ENCODE results near the gene CHST8.

Gene CHST8

DNA sequence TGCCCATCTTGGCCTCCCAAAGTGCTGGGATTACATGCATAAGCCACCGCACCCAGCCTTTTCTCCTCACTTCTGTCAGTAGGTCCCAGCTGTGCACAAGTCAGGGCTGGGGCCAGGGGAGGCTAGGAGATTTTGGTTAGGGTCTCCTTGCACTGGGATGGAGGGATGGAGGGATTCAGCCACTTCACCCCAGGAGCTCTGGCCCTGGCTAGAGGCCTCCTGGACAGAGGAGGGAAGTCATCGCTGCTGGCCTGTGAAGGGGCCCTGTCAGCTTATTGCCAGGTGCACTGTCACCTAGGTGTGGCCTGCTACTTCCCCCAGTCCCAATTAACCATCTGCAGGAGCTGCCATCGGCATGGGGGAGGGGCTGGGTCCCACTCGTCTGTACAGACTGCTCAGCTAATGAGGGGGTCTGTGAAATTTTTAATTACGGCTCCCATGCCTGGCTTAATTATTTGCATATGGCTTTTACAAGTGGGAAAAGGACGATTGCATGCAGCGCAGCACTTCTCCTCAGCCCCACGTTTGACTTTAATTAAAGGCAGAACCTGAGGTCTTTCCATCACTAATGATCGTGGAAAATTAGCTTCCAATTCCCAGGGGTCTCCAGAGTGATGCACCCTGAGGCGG lies 52.4 kb downstream of the CHST8 start:
- no peak for DNase-seq (ENCODE audit: low read depth)

DNA sequence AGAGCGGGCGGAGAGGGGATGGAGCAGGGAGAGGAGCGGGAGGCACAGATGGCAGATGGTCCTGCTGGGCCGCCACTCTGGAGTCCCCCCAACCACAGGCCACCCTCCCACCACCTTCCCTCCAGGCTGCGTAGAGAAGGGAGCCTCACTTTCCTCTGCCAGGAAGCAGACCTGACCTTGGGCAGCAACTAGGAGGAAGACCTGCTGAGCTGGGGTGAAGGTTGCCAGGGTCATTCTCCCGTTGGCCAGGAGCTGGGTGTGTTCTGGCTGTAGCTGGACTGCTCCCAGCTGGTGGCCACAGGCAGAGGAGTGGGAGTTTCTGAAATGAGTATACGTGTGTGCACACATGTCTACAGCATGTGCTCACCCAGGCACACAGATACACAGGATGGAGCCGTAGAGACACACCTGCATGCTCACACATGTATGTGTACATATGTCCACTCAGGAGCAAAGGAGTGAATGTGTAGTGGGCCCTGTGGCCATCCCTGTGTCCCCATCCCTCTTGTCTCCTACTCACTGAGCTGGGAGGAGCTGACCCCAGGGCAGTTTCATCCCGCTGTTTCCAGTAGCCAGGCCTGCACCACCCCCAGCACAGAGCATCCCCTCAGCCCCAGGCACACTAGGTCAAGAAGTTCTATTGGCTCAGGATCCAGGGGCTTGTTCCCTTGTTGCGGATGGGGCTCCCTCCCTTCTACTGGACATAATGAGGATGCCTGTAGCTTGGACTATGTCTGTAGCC lies 53.0 kb downstream of the CHST8 start:
- DNase-seq (ENCODE audit: low read depth) = no peak

DNA sequence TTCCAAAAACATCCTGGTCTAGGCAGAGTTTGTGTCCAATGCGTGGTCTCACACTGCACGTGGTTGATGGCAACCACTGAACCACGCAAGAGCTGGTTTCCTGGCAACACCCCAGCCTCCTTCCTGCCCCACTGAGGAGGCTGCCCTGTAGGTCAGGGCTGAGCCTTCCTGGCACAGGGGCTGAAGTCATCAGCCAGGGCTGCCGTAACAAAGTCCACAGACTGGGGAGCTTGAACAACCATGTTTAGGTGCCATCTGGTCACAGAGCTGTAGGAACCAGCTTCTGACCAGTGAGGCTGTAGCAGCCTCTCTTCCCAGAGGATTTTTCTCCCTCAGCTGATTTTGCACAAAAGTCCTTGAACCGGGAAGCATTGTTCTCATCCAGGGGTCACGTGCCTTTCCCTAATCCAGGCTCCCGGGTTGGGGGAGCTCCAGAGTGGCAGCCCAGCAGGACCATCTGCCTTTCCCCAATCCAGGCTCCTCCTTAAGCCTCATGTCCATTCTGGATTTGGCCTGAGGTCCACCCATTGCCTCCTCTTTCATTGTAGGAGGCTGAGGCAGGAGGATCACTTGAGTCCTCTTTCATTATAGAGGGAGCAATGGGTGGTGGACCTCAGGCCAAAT lies 53.9 kb downstream of the CHST8 start:
- DNase-seq (ENCODE audit: low read depth) = no peak

DNA sequence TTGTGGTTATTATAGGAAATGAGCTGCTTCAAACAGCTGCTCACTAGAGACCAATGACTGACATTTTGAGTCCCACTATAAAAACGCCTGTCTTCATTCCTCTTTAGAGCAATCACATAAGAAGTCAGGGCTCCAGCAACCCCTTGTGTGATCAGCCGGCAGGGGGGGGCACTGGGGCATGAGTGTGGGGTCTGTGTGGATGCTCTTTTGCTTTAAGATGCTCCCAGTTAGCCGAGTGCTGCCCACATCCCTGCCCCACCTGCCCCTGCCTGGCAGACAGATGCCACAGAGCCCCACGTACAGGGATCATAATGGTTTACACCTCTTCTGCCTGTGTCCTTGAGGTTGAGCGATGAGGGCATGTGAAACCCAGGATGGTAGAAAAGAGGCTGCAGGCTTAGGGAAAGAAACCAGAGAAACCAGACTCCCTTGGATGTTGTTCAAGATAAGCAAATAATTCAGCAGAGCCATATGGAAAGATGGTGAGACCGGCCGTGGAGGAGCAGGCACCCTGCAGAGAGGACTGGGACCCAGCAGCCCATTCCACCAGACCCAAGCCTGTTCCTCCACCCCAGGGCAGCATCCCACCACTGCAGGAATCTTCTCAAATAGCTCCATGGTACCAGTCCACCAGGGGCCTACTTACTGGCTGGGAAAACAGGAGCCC lies 55.4 kb downstream of the CHST8 start:
- no peak for DNase-seq (ENCODE audit: low read depth)

DNA sequence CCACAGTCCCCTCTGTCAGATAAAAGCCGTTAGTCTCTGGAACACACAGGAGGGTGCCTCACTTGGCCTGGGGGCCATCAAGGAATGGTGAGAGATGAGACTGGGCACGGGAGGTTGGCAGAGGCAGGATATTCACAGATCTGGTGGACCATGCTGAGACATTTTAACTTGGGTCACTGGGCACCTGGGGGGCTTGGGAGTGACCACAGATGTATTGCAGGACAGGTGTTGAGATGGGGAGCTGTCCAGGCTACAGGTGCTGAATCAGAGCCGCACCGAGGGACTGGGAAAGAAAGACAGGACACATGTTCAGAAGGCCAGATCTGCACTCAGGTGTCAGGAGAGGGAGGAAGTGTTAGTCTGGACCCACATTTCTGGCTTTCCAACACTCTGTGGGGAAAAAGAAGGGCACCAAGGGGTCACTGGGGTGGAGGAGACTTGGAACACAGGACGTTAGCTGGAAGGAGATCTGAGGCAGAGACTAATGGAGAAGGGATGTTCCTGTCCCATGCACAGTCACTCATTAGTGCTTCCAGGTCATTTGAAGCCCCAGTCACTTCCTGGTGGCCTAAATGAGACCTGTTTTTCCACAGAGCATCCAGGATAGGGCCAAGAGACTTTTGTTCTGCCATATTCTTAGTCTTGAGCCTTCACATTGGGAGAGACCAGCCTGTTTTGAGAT lies 56.1 kb downstream of the CHST8 start:
- no peak for DNase-seq (ENCODE audit: low read depth)

DNA sequence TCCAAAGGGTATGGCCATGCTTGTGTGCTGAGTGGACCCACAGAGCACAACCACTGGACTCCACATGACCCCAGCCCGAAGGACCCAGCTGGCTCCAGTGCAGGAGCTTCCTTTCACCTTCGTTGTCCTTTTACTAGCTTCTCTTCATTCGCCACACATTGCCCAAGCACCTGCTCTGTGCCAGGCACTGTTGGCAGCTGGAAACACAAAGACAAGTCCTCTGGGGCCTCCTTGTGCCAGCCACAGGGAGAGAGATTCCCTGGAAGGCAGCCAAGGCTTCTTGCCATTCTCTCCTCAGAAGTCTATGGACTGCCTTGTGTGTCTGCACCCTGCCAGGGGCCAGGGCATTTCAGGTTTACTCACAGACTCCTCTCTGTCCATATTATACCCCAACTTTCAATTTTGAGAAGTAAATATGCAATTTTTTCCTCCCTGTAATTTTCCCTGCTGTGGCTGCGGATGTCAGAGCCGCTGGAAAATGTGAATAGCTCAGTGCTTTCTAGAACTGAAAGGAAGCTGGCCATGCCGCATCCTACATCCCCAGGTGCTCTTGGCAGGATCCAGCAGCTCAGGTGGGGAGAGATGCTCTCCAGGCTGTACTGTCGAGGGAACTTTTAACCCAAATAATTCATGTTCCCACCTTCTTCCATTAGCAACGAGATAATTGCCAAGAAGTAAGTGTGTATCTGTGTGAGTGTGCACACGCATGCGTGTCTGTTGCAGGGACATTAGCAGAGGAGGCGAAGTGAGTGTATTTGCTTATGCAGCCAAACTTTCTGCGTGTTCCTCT lies 57.2 kb downstream of the CHST8 start:
- no peak for DNase-seq (ENCODE audit: low read depth)

DNA sequence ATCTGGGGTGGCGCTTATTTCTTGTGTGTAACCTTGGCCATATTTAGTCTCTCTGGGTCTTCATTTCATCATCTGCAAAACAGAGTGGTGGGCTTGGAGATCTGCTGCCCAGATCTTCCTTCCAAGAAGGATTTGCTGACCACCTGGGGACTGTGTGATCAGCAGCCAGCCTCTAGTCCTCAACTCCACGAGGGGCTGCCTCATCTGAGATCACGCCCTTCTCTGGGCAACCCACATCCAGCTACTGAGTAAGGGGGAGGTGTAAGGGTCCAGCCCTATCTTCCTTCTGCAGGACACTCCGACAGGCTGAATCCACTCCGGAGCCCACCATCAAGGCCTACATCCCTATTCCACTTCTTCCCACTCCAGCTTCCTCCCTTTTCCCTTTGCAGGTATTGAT lies 57.9 kb downstream of the CHST8 start:
- DNase-seq (ENCODE audit: low read depth) = no peak

DNA sequence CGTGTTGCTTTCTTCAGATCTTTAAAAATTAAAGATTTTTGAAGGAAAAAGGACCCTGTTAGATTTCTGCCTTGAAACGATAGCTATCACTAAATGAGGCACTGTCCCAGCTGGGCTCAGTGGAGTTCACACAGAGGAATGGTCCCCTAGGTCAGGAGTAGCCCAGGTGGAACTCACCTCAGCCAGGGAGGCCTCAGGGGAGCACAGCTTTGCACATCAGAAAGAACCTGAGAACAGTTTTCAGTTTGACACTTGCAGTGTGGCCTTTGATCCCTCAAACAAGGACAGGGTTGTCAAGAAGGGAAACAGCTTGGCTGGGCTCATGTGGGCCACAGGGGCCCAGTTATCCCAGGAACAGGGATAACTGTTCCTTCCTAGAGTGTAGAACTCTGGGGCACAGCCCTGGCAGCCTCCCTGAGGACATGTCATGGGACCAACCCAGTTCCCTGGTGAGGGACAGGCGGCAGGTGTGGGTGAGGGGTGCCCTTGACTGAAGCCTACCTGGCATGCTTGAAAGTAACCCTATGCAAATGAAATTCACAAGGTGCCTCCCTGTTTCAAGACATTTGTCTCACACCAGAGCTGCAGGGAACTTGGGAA lies 59.4 kb downstream of the CHST8 start:
- no peak for DNase-seq (ENCODE audit: low read depth)

DNA sequence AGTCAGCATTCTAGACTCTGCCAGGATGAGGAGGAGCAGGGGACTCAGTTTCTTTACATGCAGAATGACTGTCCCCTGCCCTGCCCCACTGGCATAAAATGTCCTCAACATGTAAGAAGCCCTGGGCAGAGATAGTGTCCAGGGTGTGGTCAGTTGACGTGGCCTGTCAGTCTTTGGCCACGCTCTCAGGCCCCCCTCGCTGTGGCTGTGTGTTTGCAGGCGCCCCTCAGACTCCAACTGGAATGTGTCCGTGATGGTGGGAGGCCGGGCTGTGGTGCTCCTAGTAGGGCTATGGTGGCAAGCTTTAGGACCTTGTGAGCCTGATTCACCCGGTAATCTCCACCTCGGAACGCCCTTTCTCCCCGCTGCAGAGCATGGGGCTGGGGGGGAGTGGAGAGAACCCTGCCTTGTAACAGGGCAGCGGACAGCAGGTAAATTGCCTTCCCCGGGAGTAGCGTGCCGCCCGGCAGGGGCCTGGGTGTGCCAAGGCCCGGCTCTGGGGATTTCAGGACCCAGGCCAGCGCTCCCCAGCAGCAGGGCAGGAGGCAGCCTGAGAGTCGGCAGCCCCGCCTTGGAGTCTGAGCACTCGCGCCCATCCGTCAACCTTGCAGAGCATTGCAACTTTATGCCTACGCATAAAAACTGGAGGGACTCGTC lies 62.3 kb downstream of the CHST8 start:
- no peak for DNase-seq (ENCODE audit: low read depth)

DNA sequence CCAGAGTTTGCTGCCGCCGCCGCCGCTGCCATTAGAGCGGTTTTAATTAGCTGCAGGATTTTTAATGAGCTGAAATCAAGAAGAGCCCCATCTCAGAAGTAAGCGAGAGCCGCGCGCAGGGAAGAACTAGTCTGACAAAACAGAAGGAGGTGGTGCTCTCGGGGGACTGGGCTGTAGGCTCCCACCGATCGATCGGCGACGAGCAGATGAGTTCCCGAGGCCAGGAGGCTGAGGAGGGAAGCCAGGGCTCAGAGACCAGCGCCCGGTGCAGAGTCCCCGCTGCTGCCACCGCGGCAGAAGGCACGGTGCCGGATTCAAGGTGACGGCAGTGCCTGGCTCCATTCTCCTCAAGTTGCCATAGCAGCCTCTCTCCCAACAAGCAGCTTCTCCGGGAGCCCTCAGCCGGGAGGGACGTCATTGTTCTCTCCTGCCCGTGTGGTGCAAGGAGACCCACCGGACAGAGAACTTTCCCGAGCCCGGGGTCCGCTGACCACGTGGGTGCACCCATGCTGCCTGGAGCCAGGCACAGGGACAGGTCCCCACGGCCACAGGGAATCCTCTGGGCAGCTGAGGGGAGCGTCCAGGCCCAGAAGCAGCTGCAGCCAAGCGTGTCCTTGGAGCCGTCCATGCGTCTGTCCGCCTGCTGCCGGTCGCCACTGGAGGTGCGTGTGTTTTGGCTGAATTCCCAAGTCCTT lies 62.9 kb downstream of the CHST8 start:
- no peak for DNase-seq (ENCODE audit: low read depth)

DNA sequence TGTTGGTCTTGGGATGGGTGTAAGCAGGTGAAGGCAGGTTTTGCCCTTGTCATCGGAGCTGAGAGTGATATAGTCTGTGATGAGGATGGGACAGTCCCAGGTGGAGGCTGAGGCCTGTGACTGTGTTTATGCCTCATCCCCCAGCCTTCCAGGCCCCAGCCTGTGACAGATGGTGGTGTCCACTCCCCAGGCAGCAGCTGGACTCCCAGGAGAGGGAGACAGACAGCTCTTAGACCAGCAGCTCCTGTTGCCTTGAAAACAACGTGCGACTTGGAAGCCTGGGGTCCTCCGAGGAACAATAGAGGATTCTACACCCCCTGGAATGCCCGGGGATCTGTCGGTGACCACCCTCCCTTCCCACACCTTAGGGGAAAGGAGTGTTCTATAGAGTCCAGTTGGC lies 63.8 kb downstream of the CHST8 start:
- DNase-seq (ENCODE audit: low read depth) = no peak

DNA sequence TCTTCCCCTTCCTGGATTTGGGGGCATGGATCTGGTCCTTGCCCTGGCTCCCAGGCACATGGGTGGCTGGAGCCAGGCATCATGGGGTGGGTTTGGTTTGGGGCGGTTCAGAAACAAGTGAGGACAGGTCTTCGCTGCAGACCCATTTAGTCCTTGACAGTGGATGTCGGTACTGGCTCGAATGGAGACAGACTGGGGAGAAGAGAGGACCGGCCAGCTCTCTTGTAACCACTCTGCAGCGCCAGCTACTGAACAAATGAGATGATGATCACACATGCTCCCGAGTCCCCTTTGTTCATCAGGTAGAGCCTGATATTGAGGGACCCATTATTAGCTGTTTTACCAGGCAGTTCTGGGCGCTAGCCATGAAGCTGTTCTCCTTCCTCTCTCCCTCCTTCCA lies 64.5 kb downstream of the CHST8 start:
- no peak for DNase-seq (ENCODE audit: low read depth)

DNA sequence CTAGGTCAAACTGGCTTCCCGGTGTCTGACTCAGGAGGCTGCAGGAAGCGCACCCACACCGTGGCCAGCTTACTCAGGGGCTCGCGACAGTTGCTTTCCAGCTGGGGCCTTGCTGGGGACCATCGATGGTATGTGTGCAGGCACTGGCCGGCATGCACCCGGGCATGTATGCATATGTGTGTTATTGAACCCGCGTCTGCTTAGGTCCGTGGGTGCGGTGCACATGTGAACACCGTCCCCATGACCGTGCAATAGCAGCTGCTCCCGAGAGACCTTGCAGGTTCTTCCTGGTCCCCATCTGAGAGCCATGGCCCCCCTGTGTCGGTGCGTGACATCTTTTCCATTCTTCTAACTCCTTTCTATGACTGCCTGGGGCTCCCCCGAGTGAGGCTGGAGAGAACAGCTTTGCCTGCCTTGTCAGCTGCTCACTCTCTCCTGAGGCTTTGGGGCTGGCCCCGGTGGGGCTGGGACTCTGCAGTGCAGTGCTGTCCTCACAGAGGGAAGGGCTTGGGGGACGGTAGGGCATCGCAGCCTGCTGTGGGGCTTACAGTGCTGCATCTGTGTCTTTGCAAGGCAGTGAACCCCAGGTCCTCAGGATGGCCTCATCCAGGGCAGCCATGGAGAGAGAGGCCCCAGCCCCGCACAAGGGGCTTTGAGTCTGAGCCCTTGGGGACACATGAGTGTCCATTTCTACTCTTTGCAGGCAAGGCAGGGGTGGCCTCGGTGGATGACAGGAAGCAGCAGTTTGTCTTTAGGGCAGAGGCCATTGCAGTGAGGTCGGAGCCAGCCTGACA lies 65.1 kb downstream of the CHST8 start:
- DNase-seq (ENCODE audit: low read depth) = no peak

DNA sequence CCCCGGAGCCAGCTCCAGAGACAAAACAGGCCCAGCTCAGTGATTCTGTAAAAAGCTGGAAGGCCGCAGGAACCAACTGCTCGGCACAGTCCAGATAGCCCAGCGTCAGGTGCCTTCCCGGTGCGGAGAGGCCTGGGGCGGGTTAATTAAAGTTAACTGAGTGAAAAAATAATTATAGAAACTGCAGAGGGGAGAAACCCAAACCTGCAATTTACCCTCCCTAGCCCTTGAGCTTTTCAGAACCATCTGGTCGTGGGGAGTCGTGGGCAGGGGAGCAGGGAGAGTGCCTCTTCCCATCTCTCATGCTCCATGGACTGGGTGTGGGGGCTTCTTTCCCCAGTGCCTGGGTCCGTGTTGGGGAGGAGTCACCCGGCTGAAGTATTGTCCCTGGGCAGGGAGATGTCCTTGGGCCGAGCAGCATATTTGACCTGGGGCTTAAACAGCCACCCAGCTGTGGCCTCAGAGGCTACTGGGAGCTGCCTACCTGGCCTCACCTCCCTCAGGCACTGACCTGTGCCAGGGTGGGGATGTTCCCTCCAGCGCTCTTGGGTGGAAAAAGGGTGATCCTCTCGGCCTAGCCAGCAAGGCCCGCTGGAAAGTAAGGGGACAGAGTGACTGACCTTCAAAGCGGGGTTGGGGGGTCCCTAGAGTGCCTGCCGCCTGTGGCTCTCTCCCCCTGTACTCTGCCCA lies 65.9 kb downstream of the CHST8 start:
- no peak for DNase-seq (ENCODE audit: low read depth)

DNA sequence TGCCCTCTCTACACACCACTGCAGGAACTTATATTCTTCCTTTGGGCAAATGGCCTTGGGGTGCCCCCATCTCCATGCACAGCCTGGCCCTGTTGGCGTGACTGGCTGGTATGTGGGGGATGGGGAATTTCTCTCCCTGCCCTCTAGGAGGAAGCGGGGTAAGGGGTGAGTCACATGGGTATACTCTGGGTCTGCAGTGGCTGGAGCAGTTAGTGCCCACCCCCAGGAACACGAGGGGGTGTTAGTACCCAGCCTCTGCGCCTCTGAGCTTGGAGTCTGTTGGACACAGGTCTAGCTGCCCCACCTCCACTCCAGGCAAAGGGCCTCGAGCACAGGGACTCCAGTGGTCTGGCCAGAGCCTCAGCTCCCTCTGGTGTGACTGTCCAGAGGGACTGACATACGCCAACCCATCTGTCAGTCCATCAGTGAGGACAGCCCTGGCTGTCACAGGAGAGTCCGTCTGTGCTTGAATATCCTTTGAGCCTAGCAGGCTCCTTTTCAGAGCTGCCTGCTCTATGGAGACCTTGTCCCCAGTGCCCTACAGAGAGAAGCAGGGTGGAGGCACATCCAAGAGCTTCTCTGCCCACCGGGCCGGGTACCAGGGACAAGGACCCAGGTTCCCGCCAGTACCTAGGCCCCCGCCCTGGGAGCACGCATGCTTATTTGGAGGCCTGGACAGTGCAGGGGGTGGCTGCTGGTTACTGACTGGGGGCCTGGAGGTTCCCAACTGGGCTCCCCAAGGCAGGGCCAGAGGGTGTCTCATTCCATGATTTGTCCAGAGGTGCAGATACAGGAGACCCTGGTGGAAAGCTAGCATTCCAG lies 66.6 kb downstream of the CHST8 start:
- no peak for DNase-seq (ENCODE audit: low read depth)

DNA sequence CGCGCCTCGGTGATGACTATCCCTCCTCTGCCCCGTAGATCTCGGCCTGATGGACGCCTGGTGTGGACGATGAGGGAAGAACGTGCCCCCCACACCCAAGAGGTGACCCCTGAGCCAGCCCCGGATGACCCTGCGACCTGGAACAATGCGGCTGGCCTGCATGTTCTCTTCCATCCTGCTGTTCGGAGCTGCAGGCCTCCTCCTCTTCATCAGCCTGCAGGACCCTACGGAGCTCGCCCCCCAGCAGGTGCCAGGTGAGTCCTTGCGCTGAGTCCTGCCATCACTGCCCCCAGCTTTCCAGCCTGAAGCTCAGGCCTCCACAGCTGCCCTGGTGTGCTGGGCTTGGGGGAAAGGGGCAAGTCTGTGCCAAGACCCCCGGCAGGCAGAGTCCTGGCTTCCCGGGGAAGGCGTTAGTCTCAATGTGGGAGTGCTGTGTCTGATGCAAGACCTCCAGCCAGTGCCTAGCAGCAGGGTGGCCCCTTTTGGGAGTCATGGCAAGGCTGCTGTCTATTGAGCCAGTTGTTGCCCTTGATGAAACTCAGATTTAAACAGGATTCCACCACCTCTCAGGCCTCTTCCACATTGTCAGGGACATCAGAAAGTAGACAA lies 67.5 kb downstream of the CHST8 start:
- no peak for DNase-seq (ENCODE audit: low read depth)

DNA sequence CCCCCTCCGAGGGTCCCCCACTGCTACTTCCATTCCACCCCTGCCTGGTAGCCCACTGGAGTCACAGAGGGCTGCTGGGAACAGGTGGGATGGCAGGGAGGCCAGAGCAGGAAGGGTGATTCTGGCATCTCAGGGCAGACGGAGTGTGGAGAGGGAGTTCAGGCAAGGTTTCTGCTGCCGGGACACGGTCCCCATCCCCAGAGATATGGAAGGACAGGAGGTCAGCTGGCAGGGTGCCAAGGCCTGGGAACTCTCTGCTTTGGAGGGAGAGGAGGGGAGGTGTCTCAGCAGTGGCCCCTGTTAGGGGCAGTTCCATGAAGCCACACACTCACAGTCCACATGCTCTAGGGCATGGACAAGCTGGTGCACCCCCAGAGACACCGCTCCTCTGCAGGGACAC lies 68.1 kb downstream of the CHST8 start:
- DNase-seq (ENCODE audit: low read depth) = no peak
